UCSD-AML1 (cell line): Measurements from ENCODE around the gene S100A11.

ENCODE experiments used
- DNase-seq: peaks from one replicate; lab custom pipeline; 2025; ENCODE audit not compliant: unreplicated experiment; lab: John Stamatoyannopoulos, UW

Gene S100A11

GRCh38 chr1:151985768-151986167, 51.0 kb downstream of the S100A11 start:
- DNase-seq, result no peak

- DNase-seq, result no peak
Measured at GRCh38 chr1:151985270-151985669, 51.5 kb downstream of the S100A11 start.

GRCh38 chr1:151984313-151984956, 52.4 kb downstream of the S100A11 start:
- DNase-seq, result no peak
